Small intestine (tissue), 7 donors: ENCODE results near the gene MMP13. TPM values are rescaled to one million over a fixed set of nuclear protein-coding genes. Genes with fewer than 3 reads are reported as not detected.
"Not testable (repeated sequence)": the region's sequence is repeated elsewhere in the genome, so short reads cannot be mapped to it uniquely, and the experiment has no call there.

ENCODE experiments used
- DNase-seq, 2 donors: peaks; one replicate each; pipeline versions ENCODE4 v3.0.0 to v3.0.0-alpha.2; 2013
- FAIRE-seq: peaks from 2 replicates; lab custom pipeline; 2012; peaks lifted over from hg19 to GRCh38; lab: Jason Lieb, UNC
- H3K27ac ChIP-seq, 3 donors: one replicate each; pipeline ENCODE4 v1.5.1; 2013; ENCODE audit warnings: low read length in 2 of 3, mild to moderate bottlenecking in 2 of 3, control low read depth in 1 of 3, inconsistent platforms in 1 of 3, low read depth in 1 of 3, moderate library complexity in 1 of 3
- H3K27me3 ChIP-seq, 3 donors: one replicate each; pipeline ENCODE4 v1.6.1; 2013; ENCODE audit warnings: low read length in 3 of 3, inconsistent platforms in 1 of 3; ENCODE audit not compliant: control insufficient read depth in 3 of 3, insufficient read depth in 3 of 3
- H3K36me3 ChIP-seq, 3 donors: one replicate each; pipeline ENCODE4 v1.6.1; 2013; ENCODE audit warnings: low read length in 3 of 3, inconsistent platforms in 1 of 3, low read depth in 1 of 3, mild to moderate bottlenecking in 1 of 3, moderate library complexity in 1 of 3; ENCODE audit not compliant: control insufficient read depth in 3 of 3, insufficient read depth in 2 of 3
- H3K4me1 ChIP-seq, 3 donors: one replicate each; pipeline ENCODE4 v1.6.1; 2013; ENCODE audit warnings: low read length in 2 of 3, inconsistent platforms in 1 of 3, low read depth in 1 of 3, mild to moderate bottlenecking in 1 of 3, moderate library complexity in 1 of 3; ENCODE audit not compliant: control insufficient read depth in 3 of 3, insufficient read depth in 2 of 3
- H3K4me3 ChIP-seq, 3 donors: one replicate each; pipeline ENCODE4 v1.5.1; 2013; ENCODE audit warnings: low read length in 3 of 3, control low read depth in 1 of 3, inconsistent platforms in 1 of 3, low read depth in 1 of 3, mild to moderate bottlenecking in 1 of 3, moderate library complexity in 1 of 3
- H3K9me3 ChIP-seq, 2 donors: one replicate each; pipeline ENCODE4 v1.6.1; 2013; ENCODE audit warnings: low read depth in 1 of 2, low read length in 1 of 2; ENCODE audit not compliant: control insufficient read depth in 2 of 2, insufficient read depth in 1 of 2
- WGBS, 3 donors: extraction: QIAGEN DNeasy Blood & Tissue Kit; methylation state at CpG; one replicate each; pipeline ENCODE4 v1.1.7; 2013; 5-methylcytosine and 5-hydroxymethylcytosine counted together
- polyA plus RNA-seq, 4 donors: library from polyadenylated mRNA; stranded (reverse) in 3 of 4; unstranded in 1 of 4; fragments of 200-250 nt in 3 of 4; fragments of 120-200 nt in 1 of 4; gene quantifications; one replicate each; pipeline versions ENCODE4 v1.2.1 to v1.2.3, GENCODE V29; 2013
- donor health status: healthy with polysubstance abuse.
- donor health status: control.
- donor health status: control.
- donor health status: Bipolar disorder and iron deficiency.
- donor health status: healthy.

Gene MMP13
- polyA plus RNA-seq, 4 donors = 0.32 TPM; not detected in 3

- H3K9me3 ChIP-seq, H3K36me3 ChIP-seq, H3K4me1 ChIP-seq, H3K4me3 ChIP-seq, FAIRE-seq, H3K27me3 ChIP-seq, DNase-seq, H3K27ac ChIP-seq: not testable (repeated sequence)
- 77 to 93% (median 80%) methylated on average over 5 of the region's 5 CpGs for WGBS, 3 donors
Observed at GRCh38 chr11:102903895-102904294, 51.6 kb downstream of the MMP13 start.

DNA sequence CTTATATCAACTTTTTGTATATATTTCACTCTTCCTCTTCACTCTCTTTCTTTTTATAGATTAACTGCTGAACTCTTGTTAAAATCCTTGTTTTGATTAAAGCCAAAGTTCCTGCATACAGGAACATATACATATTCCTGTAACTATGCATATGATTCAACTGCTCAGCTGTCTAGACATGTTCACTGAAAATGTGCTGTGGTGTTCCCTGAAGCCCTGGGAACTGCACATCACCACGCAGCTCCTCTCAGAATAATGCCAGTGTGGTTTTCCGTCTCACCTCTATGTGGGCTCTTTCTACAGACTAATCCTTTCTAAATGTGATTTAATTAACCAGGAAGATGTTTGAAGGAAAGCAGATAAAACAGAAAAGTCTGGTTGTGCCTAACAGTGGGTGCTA is 55.2 kb downstream of the MMP13 start:
- H3K9me3 ChIP-seq = peaks cover 0 to 5% of the 10 kb centered on the region in 2 donors
- H3K4me3 ChIP-seq = no peak overlapping the region
- no peaks in the 10 kb centered on the region for H3K27me3 ChIP-seq
- H3K27ac ChIP-seq = no peak overlapping the region
- 81 to 87% (median 84%) methylated on average over 2 of the region's 2 CpGs for WGBS, 3 donors
- DNase-seq (no peak), FAIRE-seq (no peak)
- H3K36me3 ChIP-seq = no peaks in the 10 kb centered on the region
- no peaks in the 10 kb centered on the region for H3K4me1 ChIP-seq

Other genes starting within 250 kb of the MMP13 start
- gene MMP27, start 250.0 kb downstream of the MMP13 start, polyA plus RNA-seq = under 1 TPM in 2 of 4 donors, not detected in 2; 0.06 to 0.21 TPM
- gene MMP8, start 230.8 kb downstream of the MMP13 start, polyA plus RNA-seq = under 1 TPM in 3 of 4 donors, not detected in 1; 0.03 to 0.67 (median 0.18) TPM
- gene MMP10, start 175.1 kb downstream of the MMP13 start, polyA plus RNA-seq = 1 to 10 TPM in 1 of 4 donors, under 1 TPM in 1, not detected in 2; 0.37 to 4.9 TPM
- gene MMP1, start 157.6 kb downstream of the MMP13 start, polyA plus RNA-seq = 10 to 100 TPM in 1 of 4 donors, 1 to 10 TPM in 2, under 1 TPM in 1; 0.45 to 63.4 (median 3.7) TPM
- 10 to 100 TPM in 1 of 4 donors, 1 to 10 TPM in 1, under 1 TPM in 1, not detected in 1; 0.03 to 28.2 (median 1.1) TPM for gene MMP3, start 112.1 kb downstream of the MMP13 start, polyA plus RNA-seq
- gene MMP12, start 80.8 kb downstream of the MMP13 start, polyA plus RNA-seq = 1 to 10 TPM in 1 of 4 donors, under 1 TPM in 1, not detected in 2; 0.81 to 3.3 TPM
- 10 to 100 TPM; 10.5 to 24.9 (median 19.6) TPM for gene DCUN1D5, start 136.4 kb upstream of the MMP13 start, polyA plus RNA-seq
- gene DYNC2H1, start 153.7 kb upstream of the MMP13 start, polyA plus RNA-seq = 1 to 10 TPM in 3 of 4 donors, under 1 TPM in 1; 0.22 to 9.1 (median 2.4) TPM